HG03025 (cell line): ENCODE data around the gene TMEM114.
"Not testable (repeated sequence)": the region's sequence is repeated elsewhere in the genome, so short reads cannot be mapped to it uniquely, and the experiment has no call there.

ENCODE experiments used
- ATAC-seq: cut with Tn5 transposase; IDR thresholded peaks from one replicate; pipeline ENCODE4 v1.9.1; 2021; ENCODE audit warnings: mild to moderate bottlenecking, moderate library complexity; ENCODE audit not compliant: unreplicated experiment, low FRiP score

TMEM114 gene

GRCh38 chr16:8576141-8577004 is 13.9 kb downstream of the TMEM114 start:
- ATAC-seq: no peak

GRCh38 chr16:8575399-8575798 is 14.9 kb downstream of the TMEM114 start:
- no peak for ATAC-seq

- ATAC-seq: no peak
Observed at GRCh38 chr16:8572919-8573724, 17.2 kb downstream of the TMEM114 start.

DNA sequence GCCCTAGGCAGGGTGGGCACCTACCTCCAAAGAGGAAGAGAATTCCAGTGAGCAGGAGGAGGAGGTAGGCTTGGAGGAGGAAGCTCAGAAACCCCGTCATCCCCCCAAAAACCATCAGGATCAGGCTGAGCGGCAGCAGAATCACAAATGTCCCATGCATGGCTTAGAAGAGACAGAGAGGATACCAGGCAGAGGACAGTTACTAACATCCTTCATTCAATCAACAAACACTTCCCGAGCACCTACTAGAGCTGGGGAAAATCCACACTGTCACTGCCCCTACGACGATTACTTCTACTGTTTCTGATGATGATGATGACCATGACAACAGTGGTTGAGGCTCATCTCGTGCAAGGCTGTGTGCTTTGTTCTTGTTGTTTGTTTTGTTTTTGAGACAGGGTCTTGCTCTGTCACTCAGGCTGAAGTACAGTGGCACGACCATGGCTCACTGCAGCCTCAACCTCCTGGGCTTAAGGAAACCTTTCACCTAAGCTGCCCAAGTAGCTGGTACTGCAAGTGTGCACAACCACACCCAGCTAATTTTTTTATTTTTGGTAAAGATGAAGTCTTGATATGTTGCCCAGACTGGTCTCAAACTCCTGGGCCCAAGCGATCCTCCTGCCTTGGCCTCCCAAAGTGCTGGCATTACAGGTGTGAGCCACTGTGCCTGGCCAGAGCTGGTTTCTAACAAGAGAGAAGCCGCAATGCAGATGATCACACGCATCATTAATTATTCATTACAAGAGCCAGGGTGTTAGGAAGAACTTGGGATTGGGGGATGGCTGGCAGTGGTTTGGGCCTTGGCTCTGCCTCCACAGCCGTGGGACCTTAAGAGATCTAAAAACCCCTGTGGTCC is 18.0 kb downstream of the TMEM114 start:
- ATAC-seq: no peak

DNA sequence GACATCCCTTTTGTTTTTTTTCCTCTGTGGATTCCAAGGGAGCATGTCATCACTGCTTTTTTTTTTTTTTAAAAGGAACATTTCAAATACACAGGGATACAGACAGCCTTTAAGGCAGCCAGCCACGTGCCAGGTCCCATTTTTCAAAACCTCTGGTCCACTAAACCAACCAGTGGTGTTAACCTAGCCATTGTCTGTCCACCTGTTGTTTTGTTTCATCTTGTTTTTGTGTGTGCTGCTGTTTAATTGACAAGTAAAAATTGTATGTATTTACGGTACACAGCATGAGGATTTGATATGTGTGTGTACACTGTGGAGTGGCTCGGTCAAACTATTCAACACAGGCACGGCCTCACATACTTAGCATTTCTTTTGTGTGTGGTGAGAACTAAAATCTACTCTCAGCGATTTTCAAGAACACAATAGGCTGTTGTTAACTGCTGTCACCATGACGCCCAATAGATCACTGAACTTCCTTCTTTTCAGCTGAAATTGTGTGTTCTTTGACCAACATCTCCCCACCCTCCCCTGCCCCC is 19.2 kb downstream of the TMEM114 start:
- ATAC-seq: no peak

- not testable (repeated sequence) for ATAC-seq
Observed at GRCh38 chr16:8570393-8570792, 19.9 kb downstream of the TMEM114 start.

DNA sequence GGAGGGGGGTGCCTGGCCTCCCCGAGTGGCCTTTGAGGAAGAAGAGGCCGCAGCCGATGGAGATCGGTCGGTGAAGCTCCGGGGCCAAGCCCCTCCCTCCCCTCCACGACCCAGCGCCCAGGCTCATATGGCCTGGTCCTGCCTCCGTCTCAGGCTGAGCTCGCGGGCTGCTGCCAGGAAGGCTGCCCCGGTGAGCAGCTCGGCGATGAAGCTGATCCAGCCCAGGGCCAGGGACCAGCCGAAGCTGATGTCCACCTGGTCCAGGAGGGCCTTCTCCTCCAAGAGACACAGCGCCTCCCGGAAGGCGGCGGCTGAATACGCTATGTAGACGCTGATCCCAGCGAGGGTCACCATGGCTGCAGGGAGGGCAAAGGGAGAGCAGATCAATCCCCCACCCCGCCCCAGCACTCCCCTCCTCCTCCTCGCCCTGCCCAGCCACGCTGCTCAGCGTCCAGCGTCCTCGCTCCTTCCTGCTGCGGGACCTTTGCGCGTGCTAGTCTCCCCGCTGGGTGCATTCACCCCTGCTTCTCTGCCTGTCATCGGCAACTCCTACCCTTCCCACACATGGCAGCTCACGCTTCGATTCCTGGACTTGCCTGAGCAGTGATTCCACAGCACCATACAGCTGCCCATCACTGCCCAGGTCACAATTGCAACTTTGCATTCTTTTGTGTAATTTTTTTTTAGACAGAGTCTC is 20.5 kb downstream of the TMEM114 start:
- ATAC-seq: no peak

- no peak for ATAC-seq
Observed at GRCh38 chr16:8568231-8568617, 22.1 kb downstream of the TMEM114 start.

- peak; percentile 78 for ATAC-seq
Observed at GRCh38 chr16:8567355-8568230, 22.7 kb downstream of the TMEM114 start.

DNA sequence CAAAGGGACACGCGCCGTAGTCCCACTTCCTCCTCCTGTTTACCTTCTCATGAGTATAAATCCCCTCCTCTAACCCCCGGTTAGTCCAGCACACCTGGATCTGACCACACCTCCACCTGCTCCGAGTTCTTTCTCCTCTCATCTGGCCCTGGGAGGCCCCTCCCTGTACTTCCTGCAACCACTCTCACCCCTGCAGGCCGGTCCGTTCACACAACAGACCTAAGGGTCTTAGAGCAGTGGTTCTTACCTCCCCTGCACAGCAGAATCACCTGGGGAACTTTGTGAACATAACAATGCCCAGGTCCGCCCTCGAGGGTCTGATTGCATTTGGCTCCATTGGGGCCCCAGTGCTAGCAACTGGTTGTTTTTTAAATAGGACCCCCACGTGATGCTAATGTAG is 24.8 kb downstream of the TMEM114 start:
- no peak for ATAC-seq

GRCh38 chr16:8564934-8565345 is 25.4 kb downstream of the TMEM114 start:
- no peak for ATAC-seq

DNA sequence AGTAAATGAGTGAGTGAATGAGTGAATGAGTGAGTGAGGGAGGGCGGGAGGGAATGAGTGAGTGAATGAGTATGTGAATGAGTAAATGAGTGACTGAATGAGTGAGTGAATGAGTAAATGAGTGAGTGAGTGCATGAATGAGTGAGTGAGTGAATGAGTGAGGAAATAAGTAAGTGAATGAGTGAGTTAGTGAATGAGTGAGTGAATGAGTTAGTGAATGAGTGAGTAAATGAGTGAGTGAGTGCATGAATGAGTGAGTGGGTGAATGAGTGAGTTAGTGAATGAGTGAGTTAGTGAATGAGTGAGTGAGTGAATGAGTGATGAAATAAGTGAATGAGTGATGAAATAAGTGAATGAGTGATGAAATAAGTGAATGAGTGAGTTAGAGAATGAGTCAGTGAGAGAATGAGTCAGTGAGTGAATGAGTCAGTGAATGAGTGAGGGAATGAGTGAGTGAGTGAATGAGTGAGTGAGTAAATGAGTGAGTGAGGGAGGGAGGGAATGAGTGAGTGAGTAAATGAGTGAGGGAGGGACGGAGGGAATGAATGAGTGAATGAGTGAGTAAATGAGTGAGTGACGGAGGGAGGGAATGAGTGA is 26.3 kb downstream of the TMEM114 start:
- ATAC-seq: not testable (repeated sequence)

DNA sequence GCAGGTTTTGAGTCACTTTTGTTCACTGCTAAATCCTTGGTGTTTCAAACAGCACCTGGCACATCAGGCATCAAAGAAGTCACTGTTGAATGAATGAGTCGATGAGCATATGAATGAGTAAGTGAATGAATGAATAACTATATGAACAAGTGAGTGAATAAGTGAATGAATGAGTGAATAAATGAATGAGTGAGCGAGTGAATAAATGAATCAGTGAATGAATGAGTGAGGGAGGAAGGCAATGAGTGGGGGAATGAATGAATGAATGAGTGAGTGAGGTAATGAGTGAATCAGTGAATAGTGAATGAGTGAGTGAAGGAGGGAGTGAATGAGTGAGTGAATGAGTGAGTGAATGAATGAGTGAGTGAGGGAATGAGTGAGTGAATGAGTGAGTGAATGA is 28.8 kb downstream of the TMEM114 start:
- no peak for ATAC-seq

- ATAC-seq: no peak
Observed at GRCh38 chr16:8555400-8555799, 34.9 kb downstream of the TMEM114 start.

DNA sequence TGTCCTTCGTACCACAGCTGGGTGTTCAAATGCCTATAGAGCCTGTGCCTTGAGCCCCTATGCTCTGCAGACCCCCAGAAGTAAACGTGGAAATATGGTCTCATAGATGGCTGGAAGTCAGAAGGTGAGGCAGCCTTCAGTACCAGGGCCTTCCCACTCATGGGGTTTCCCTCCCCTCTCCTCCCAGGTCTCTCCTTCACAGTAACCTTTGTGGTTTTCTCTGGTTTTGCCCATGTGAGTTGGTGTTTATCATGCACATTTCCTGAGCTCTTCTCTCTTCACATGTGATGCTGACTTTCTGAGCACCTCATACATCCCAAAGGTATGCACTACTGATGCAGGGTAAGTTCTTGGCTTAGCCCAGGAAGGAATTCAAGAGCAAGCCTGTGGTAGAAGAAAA is 35.4 kb downstream of the TMEM114 start:
- no peak for ATAC-seq

GRCh38 chr16:8554022-8554421 is 36.3 kb downstream of the TMEM114 start:
- ATAC-seq: no peak

- no peak for ATAC-seq
Observed at GRCh38 chr16:8552487-8553221, 37.7 kb downstream of the TMEM114 start.
